GM23338 (cell line): ENCODE results near the gene MSL3B.
"Not testable (repeated sequence)": the region's sequence is repeated elsewhere in the genome, so short reads cannot be mapped to it uniquely, and the experiment has no call there.

Experiments
- ATAC-seq: fragments of 200-7000 bp; cut with Tn5 transposase; 3 replicates; pipeline ENCODE4 v1.9.1; 2020
- DNase-seq: peaks from one replicate; pipeline ENCODE4 v3.0.0-alpha.2; 2015; ENCODE audit warnings: low spot score
- H2AFZ ChIP-seq: fragments of 200-600 bp; sonication (generic); 2 replicates; pipeline ENCODE4 v1.8.0; 2016; ENCODE audit warnings: antibody characterized with exemption, mild to moderate bottlenecking, moderate library complexity
- H3F3A ChIP-seq: fragments of 200-600 bp; sonication (generic); replicated peaks from 2 replicates; pipeline ENCODE4 v1.8.0; 2017; ENCODE audit warnings: antibody characterized with exemption, mixed run types, low read depth
- H3K27ac ChIP-seq: fragments of 200-600 bp; sonication (generic); 2 replicates; pipeline ENCODE4 v1.6.1; 2016; ENCODE audit warnings: low read depth
- H3K27me3 ChIP-seq: fragments of 200-600 bp; sonication (generic); 2 replicates; pipeline ENCODE4 v1.8.0; 2016; ENCODE audit warnings: mild to moderate bottlenecking, mixed run types, moderate library complexity; ENCODE audit not compliant: insufficient read depth
- H3K36me3 ChIP-seq: fragments of 200-600 bp; sonication (generic); 2 replicates; pipeline ENCODE4 v1.8.0; 2016; ENCODE audit warnings: mild to moderate bottlenecking; ENCODE audit not compliant: insufficient read depth
- H3K4me1 ChIP-seq: fragments of 200-600 bp; sonication (generic); 2 replicates; pipeline ENCODE4 v1.8.0; 2016; ENCODE audit warnings: mild to moderate bottlenecking, moderate library complexity; ENCODE audit not compliant: insufficient read depth
- H3K4me2 ChIP-seq: fragments of 200-600 bp; sonication (generic); 2 replicates; pipeline ENCODE4 v1.7.1; 2017; ENCODE audit warnings: mixed run types
- H3K4me3 ChIP-seq: fragments of 200-600 bp; sonication (generic); 2 replicates; pipeline ENCODE4 v1.6.1; 2016; ENCODE audit warnings: mixed run types
- H3K79me2 ChIP-seq: fragments of 200-600 bp; sonication (generic); replicated peaks from 2 replicates; pipeline ENCODE4 v1.8.0; 2017; ENCODE audit warnings: mild to moderate bottlenecking; ENCODE audit not compliant: insufficient read depth
- H3K9me2 ChIP-seq: fragments of 200-600 bp; sonication (generic); 2 replicates; pipeline ENCODE4 v1.8.0; 2017; ENCODE audit not compliant: insufficient read depth
- H4K20me1 ChIP-seq: fragments of 200-600 bp; sonication (generic); replicated peaks from 2 replicates; pipeline ENCODE4 v1.8.0; 2017; ENCODE audit warnings: mild to moderate bottlenecking; ENCODE audit not compliant: insufficient read depth
- H3K27ac Mint-ChIP-seq: 2 replicates; pipeline ENCODE4 v1.8.0; 2020; ENCODE audit warnings: inconsistent platforms, mild to moderate bottlenecking, moderate library complexity, mixed read lengths
- H3K27me3 Mint-ChIP-seq: 3 replicates; pipeline ENCODE4 v1.8.0; 2022; ENCODE audit warnings: low read depth, mild to moderate bottlenecking, moderate library complexity, mixed read lengths, inconsistent platforms; ENCODE audit not compliant: insufficient read depth, poor library complexity
- H3K36me3 Mint-ChIP-seq: 3 replicates; pipeline ENCODE4 v1.8.0; 2021; ENCODE audit warnings: low read depth, mild to moderate bottlenecking, inconsistent platforms, moderate library complexity, mixed read lengths
- H3K4me1 Mint-ChIP-seq: 3 replicates; pipeline ENCODE4 v1.8.0; 2020; ENCODE audit warnings: mild to moderate bottlenecking, inconsistent platforms, mixed read lengths
- H3K4me3 Mint-ChIP-seq: 3 replicates; pipeline ENCODE4 v1.8.0; 2021; ENCODE audit warnings: moderate library complexity, mild to moderate bottlenecking, inconsistent platforms, mixed read lengths
- H3K9me3 Mint-ChIP-seq: 3 replicates; pipeline ENCODE4 v1.8.0; 2020; ENCODE audit warnings: moderate library complexity, mild to moderate bottlenecking, inconsistent platforms, mixed read lengths
- EZH2 ChIP-seq: fragments of 200-600 bp; sonication (generic); IDR thresholded peaks from one replicate; pipeline ENCODE4 v1.8.0; 2017; ENCODE audit warnings: antibody characterized with exemption, mild to moderate bottlenecking, low read depth; ENCODE audit not compliant: unreplicated experiment
- EZH2phosphoT487 ChIP-seq: fragments of 200-600 bp; sonication (generic); IDR thresholded peaks from one replicate; pipeline ENCODE4 v1.8.1; 2018; ENCODE audit warnings: antibody characterized with exemption; ENCODE audit not compliant: unreplicated experiment
- JUNB ChIP-seq: IDR thresholded peaks from one replicate; pipeline ENCODE4 v1.6.1; 2016; ENCODE audit warnings: antibody characterized with exemption; ENCODE audit not compliant: unreplicated experiment
- NANOG ChIP-seq: IDR thresholded peaks from 2 replicates; pipeline ENCODE4 v1.6.1; 2016; ENCODE audit warnings: antibody characterized with exemption, borderline replicate concordance
- POLR2AphosphoS5 ChIP-seq: IDR thresholded peaks from 2 replicates; pipeline ENCODE4 v1.6.1; 2016; ENCODE audit warnings: antibody characterized with exemption, low read depth
- ZNF331 ChIP-seq: fragments of 250-450 bp; sonication (Bioruptor Pico); IDR thresholded peaks from 2 replicates; pipeline ENCODE4 v1.5.0; 2020; ENCODE audit warnings: low read depth, mild to moderate bottlenecking, moderate library complexity
- TF ChIP-seq, protein P1 (sequence below), 2 experiments: fragments of 200-600 bp in 1 of 2; sonication (generic) in 1 of 2; conservative IDR thresholded peaks; 2 replicates each; pipeline versions ENCODE4 v1.5.1 to v1.6.1; 2016 to 2017; ENCODE audit warnings: antibody characterized with exemption in 2 of 2, low read depth in 2 of 2, mild to moderate bottlenecking in 2 of 2, moderate library complexity in 1 of 2
- TF ChIP-seq, protein P2 (sequence below): IDR thresholded peaks from 2 replicates; pipeline ENCODE4 v1.6.1; 2016; ENCODE audit warnings: antibody characterized with exemption
- TF ChIP-seq, protein P3 (sequence below): IDR thresholded peaks from one replicate; pipeline ENCODE4 v1.6.1; 2018; ENCODE audit warnings: antibody characterized with exemption; ENCODE audit not compliant: unreplicated experiment
- TF ChIP-seq, protein P4 (sequence below): fragments of 250-450 bp; sonication (Bioruptor Pico); IDR thresholded peaks from 2 replicates; pipeline ENCODE4 v1.5.0; 2020; ENCODE audit warnings: mild to moderate bottlenecking, moderate library complexity

MSL3B gene

GRCh38 chr2:233896253-233896652 is 28.1 kb upstream of the MSL3B start:
- not testable (repeated sequence) for H3K27ac Mint-ChIP-seq, H3K27ac ChIP-seq, H2AFZ ChIP-seq, H3K36me3 ChIP-seq, H3K4me2 ChIP-seq, H3K9me2 ChIP-seq, H3K9me3 Mint-ChIP-seq, H3K4me3 Mint-ChIP-seq, ATAC-seq, H3K27me3 Mint-ChIP-seq, H3K36me3 Mint-ChIP-seq, H3K4me3 ChIP-seq, DNase-seq, H3K27me3 ChIP-seq, H4K20me1 ChIP-seq, H3K4me1 Mint-ChIP-seq, H3K79me2 ChIP-seq, H3K4me1 ChIP-seq, H3F3A ChIP-seq

GRCh38 chr2:233892793-233893192 is 24.6 kb upstream of the MSL3B start:
- no peaks in the 10 kb centered on the region for H3K9me3 Mint-ChIP-seq
- Histone ChIP-seq H3K79me2 (no peaks in the 10 kb centered on the region), H2AFZ (no peak overlapping the region), H3K4me1 (no peaks in the 10 kb centered on the region), H4K20me1 (no peaks in the 10 kb centered on the region), H3K27ac (no peak overlapping the region), H3K36me3 (no peaks in the 10 kb centered on the region), H3K27me3 (no peaks in the 10 kb centered on the region), H3K4me2 (no peak overlapping the region), H3F3A (no peaks in the 10 kb centered on the region), H3K9me2 (0 out of 2 replicates have a peak, but pooled peaks cover 3% of the 10 kb centered on the region), H3K4me3 (no peak overlapping the region)
- H3K27ac Mint-ChIP-seq, result no peak overlapping the region
- DNase-seq (no peak), ATAC-seq (no peak)
- peaks cover 1% of the 10 kb centered on the region for H3K27me3 Mint-ChIP-seq
- H3K36me3 Mint-ChIP-seq, result no peaks in the 10 kb centered on the region
- H3K4me1 Mint-ChIP-seq, result no peaks in the 10 kb centered on the region
- H3K4me3 Mint-ChIP-seq, result no peak overlapping the region
- TF ChIP-seq, protein P1, sequence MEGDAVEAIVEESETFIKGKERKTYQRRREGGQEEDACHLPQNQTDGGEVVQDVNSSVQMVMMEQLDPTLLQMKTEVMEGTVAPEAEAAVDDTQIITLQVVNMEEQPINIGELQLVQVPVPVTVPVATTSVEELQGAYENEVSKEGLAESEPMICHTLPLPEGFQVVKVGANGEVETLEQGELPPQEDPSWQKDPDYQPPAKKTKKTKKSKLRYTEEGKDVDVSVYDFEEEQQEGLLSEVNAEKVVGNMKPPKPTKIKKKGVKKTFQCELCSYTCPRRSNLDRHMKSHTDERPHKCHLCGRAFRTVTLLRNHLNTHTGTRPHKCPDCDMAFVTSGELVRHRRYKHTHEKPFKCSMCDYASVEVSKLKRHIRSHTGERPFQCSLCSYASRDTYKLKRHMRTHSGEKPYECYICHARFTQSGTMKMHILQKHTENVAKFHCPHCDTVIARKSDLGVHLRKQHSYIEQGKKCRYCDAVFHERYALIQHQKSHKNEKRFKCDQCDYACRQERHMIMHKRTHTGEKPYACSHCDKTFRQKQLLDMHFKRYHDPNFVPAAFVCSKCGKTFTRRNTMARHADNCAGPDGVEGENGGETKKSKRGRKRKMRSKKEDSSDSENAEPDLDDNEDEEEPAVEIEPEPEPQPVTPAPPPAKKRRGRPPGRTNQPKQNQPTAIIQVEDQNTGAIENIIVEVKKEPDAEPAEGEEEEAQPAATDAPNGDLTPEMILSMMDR (conservative IDR thresholded peaks at IDR 0.05; ENCODE audit: low read depth in 2 of 2), result no peak
- TF ChIP-seq NANOG (no peak), EZH2 (no peak), JUNB (no peak), EZH2phosphoT487 (no peak), POLR2AphosphoS5 (no peak), ZNF331 (CRISPR knock-in tag) (no peak)
- TF ChIP-seq, protein P2, sequence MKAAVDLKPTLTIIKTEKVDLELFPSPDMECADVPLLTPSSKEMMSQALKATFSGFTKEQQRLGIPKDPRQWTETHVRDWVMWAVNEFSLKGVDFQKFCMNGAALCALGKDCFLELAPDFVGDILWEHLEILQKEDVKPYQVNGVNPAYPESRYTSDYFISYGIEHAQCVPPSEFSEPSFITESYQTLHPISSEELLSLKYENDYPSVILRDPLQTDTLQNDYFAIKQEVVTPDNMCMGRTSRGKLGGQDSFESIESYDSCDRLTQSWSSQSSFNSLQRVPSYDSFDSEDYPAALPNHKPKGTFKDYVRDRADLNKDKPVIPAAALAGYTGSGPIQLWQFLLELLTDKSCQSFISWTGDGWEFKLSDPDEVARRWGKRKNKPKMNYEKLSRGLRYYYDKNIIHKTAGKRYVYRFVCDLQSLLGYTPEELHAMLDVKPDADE, result no peak
- TF ChIP-seq, protein P3, sequence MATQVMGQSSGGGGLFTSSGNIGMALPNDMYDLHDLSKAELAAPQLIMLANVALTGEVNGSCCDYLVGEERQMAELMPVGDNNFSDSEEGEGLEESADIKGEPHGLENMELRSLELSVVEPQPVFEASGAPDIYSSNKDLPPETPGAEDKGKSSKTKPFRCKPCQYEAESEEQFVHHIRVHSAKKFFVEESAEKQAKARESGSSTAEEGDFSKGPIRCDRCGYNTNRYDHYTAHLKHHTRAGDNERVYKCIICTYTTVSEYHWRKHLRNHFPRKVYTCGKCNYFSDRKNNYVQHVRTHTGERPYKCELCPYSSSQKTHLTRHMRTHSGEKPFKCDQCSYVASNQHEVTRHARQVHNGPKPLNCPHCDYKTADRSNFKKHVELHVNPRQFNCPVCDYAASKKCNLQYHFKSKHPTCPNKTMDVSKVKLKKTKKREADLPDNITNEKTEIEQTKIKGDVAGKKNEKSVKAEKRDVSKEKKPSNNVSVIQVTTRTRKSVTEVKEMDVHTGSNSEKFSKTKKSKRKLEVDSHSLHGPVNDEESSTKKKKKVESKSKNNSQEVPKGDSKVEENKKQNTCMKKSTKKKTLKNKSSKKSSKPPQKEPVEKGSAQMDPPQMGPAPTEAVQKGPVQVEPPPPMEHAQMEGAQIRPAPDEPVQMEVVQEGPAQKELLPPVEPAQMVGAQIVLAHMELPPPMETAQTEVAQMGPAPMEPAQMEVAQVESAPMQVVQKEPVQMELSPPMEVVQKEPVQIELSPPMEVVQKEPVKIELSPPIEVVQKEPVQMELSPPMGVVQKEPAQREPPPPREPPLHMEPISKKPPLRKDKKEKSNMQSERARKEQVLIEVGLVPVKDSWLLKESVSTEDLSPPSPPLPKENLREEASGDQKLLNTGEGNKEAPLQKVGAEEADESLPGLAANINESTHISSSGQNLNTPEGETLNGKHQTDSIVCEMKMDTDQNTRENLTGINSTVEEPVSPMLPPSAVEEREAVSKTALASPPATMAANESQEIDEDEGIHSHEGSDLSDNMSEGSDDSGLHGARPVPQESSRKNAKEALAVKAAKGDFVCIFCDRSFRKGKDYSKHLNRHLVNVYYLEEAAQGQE, result no peak
- TF ChIP-seq, protein P4, sequence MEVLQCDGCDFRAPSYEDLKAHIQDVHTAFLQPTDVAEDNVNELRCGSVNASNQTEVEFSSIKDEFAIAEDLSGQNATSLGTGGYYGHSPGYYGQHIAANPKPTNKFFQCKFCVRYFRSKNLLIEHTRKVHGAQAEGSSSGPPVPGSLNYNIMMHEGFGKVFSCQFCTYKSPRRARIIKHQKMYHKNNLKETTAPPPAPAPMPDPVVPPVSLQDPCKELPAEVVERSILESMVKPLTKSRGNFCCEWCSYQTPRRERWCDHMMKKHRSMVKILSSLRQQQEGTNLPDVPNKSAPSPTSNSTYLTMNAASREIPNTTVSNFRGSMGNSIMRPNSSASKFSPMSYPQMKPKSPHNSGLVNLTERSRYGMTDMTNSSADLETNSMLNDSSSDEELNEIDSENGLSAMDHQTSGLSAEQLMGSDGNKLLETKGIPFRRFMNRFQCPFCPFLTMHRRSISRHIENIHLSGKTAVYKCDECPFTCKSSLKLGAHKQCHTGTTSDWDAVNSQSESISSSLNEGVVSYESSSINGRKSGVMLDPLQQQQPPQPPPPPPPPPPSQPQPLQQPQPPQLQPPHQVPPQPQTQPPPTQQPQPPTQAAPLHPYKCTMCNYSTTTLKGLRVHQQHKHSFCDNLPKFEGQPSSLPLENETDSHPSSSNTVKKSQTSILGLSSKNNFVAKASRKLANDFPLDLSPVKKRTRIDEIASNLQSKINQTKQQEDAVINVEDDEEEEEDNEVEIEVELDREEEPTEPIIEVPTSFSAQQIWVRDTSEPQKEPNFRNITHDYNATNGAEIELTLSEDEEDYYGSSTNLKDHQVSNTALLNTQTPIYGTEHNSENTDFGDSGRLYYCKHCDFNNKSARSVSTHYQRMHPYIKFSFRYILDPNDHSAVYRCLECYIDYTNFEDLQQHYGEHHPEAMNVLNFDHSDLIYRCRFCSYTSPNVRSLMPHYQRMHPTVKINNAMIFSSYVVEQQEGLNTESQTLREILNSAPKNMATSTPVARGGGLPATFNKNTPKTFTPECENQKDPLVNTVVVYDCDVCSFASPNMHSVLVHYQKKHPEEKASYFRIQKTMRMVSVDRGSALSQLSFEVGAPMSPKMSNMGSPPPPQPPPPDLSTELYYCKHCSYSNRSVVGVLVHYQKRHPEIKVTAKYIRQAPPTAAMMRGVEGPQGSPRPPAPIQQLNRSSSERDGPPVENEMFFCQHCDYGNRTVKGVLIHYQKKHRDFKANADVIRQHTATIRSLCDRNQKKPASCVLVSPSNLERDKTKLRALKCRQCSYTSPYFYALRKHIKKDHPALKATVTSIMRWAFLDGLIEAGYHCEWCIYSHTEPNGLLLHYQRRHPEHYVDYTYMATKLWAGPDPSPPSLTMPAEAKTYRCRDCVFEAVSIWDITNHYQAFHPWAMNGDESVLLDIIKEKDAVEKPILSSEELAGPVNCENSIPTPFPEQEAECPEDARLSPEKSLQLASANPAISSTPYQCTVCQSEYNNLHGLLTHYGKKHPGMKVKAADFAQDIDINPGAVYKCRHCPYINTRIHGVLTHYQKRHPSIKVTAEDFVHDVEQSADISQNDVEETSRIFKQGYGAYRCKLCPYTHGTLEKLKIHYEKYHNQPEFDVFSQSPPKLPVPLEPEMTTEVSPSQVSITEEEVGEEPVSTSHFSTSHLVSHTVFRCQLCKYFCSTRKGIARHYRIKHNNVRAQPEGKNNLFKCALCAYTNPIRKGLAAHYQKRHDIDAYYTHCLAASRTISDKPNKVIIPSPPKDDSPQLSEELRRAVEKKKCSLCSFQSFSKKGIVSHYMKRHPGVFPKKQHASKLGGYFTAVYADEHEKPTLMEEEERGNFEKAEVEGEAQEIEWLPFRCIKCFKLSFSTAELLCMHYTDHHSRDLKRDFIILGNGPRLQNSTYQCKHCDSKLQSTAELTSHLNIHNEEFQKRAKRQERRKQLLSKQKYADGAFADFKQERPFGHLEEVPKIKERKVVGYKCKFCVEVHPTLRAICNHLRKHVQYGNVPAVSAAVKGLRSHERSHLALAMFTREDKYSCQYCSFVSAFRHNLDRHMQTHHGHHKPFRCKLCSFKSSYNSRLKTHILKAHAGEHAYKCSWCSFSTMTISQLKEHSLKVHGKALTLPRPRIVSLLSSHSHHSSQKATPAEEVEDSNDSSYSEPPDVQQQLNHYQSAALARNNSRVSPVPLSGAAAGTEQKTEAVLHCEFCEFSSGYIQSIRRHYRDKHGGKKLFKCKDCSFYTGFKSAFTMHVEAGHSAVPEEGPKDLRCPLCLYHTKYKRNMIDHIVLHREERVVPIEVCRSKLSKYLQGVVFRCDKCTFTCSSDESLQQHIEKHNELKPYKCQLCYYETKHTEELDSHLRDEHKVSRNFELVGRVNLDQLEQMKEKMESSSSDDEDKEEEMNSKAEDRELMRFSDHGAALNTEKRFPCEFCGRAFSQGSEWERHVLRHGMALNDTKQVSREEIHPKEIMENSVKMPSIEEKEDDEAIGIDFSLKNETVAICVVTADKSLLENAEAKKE (CRISPR knock-in tag), result no peak
